Lower lobe of right lung (tissue), 2 donors: Measurements from ENCODE around the gene SPRED1. TPM values are rescaled to one million over a fixed set of nuclear protein-coding genes. Genes with fewer than 3 reads are reported as not detected.

ENCODE experiments used
- ATAC-seq, 2 donors: fragments of 200-7000 bp; cut with Tn5 transposase; one replicate each; pipeline ENCODE4 v1.9.1; 2020 to 2022; ENCODE audit warnings: mild to moderate bottlenecking in 2 of 2, moderate library complexity in 2 of 2
- DNase-seq: peaks from one replicate; pipeline ENCODE4 v3.0.0-alpha.2; 2020
- H3K27ac ChIP-seq: fragments of 200-600 bp; one replicate; pipeline ENCODE4 v1.8.0; 2022
- H3K27me3 ChIP-seq: fragments of 200-600 bp; one replicate; pipeline ENCODE4 v1.8.0; 2022; ENCODE audit warnings: low read depth
- H3K36me3 ChIP-seq: fragments of 200-600 bp; one replicate; pipeline ENCODE4 v1.8.0; 2022; ENCODE audit warnings: mild to moderate bottlenecking
- H3K4me1 ChIP-seq: fragments of 200-600 bp; one replicate; pipeline ENCODE4 v1.8.0; 2022
- H3K4me3 ChIP-seq: fragments of 200-600 bp; one replicate; pipeline ENCODE4 v1.8.0; 2022; ENCODE audit warnings: mild to moderate bottlenecking
- H3K9me3 ChIP-seq: fragments of 200-600 bp; one replicate; pipeline ENCODE4 v1.8.0; 2022
- CTCF ChIP-seq: fragments of 200-600 bp; IDR thresholded peaks from one replicate; pipeline ENCODE4 v1.8.0; 2022; ENCODE audit warnings: antibody characterized with exemption, mild to moderate bottlenecking
- intact Hi-C: fragments of 100-400 bp; cut with DNase I; formaldehyde crosslinking; loops from one replicate; pipeline ENCODE4 v1.11.0; 2022
- total RNA-seq: library from RNA; stranded (reverse); fragmentation: NEBNext Ultra II Directional; extraction: Animal tissue kit (Norgen Biotek cat#: 25700); gene quantifications from one replicate; pipeline ENCODE4 v1.2.1, GENCODE V29; 2021
- donor health status: DM: no; HTN: yes; CAD: no; lungs with severe emphysema.

SPRED1 gene
- total RNA-seq, 1 donor from 2014 or later = 57.7 TPM

- H3K4me1 ChIP-seq = peaks cover 46% of the 10 kb centered on the region
- intact Hi-C loops = no loop called here
- no peaks in the 10 kb centered on the region for H3K27me3 ChIP-seq
- peak overlapping the region; percentile 84 for H3K4me3 ChIP-seq
- H3K36me3 ChIP-seq = no peaks in the 10 kb centered on the region
- peak in 1 of 2 donors; percentile 46 for ATAC-seq
- H3K27ac ChIP-seq = peak overlapping the region; percentile 96
- no peaks in the 10 kb centered on the region for H3K9me3 ChIP-seq
- DNase-seq = no peak
- TF ChIP-seq CTCF = no peak
Observed at GRCh38 chr15:38253351-38253781, 730 bp downstream of the SPRED1 start.

GRCh38 chr15:38254051-38254883 lies 1.6 kb downstream of the SPRED1 start:
- peak overlapping the region; percentile 96 for H3K27ac ChIP-seq
- no peak for TF ChIP-seq CTCF
- intact Hi-C loops = no loop called here
- DNase-seq (peak; percentile 51), ATAC-seq (peak in 1 of 2 donors; percentile 41)
- H3K9me3 ChIP-seq = no peaks in the 10 kb centered on the region
- no peaks in the 10 kb centered on the region for H3K36me3 ChIP-seq
- H3K4me3 ChIP-seq = peak overlapping the region; percentile 84
- H3K4me1 ChIP-seq = peaks cover 54% of the 10 kb centered on the region
- no peaks in the 10 kb centered on the region for H3K27me3 ChIP-seq

- Histone ChIP-seq H3K27ac (no peak overlapping the region), H3K4me1 (peaks cover 55% of the 10 kb centered on the region), H3K9me3 (no peaks in the 10 kb centered on the region), H3K27me3 (no peaks in the 10 kb centered on the region), H3K4me3 (peak overlapping the region; percentile 84), H3K36me3 (no peaks in the 10 kb centered on the region)
- intact Hi-C loops = no loop called here
- no peak for TF ChIP-seq CTCF
- ATAC-seq (no peak), DNase-seq (no peak)
Observed at GRCh38 chr15:38255690-38256089, 3.1 kb downstream of the SPRED1 start.

- intact Hi-C loops = no loop called here
- H3K27me3 ChIP-seq = no peaks in the 10 kb centered on the region
- no peak for TF ChIP-seq CTCF
- no peak overlapping the region for H3K27ac ChIP-seq
- no peaks in the 10 kb centered on the region for H3K9me3 ChIP-seq
- peaks cover 62% of the 10 kb centered on the region for H3K4me1 ChIP-seq
- ATAC-seq (no peak), DNase-seq (no peak)
- H3K36me3 ChIP-seq = no peaks in the 10 kb centered on the region
- no peak overlapping the region for H3K4me3 ChIP-seq
Observed at GRCh38 chr15:38257676-38258075, 5.0 kb downstream of the SPRED1 start.

- DNase-seq (no peak), ATAC-seq (no peak)
- intact Hi-C loops = no loop called here
- no peak for TF ChIP-seq CTCF
- Histone ChIP-seq H3K27me3 (no peaks in the 10 kb centered on the region), H3K36me3 (no peaks in the 10 kb centered on the region), H3K27ac (no peak overlapping the region), H3K9me3 (no peaks in the 10 kb centered on the region), H3K4me3 (no peak overlapping the region), H3K4me1 (peaks cover 71% of the 10 kb centered on the region)
Observed at GRCh38 chr15:38259134-38259533, 6.5 kb downstream of the SPRED1 start.
